GM18870 (cell line): ENCODE data around the gene PRAMEF5.
"Not testable (repeated sequence)": the region's sequence is repeated elsewhere in the genome, so short reads cannot be mapped to it uniquely, and the experiment has no call there.

ENCODE experiments used
- ATAC-seq: cut with Tn5 transposase; IDR thresholded peaks from one replicate; pipeline ENCODE4 v1.9.1; 2021; ENCODE audit warnings: moderate library complexity; ENCODE audit not compliant: unreplicated experiment

PRAMEF5 gene

DNA sequence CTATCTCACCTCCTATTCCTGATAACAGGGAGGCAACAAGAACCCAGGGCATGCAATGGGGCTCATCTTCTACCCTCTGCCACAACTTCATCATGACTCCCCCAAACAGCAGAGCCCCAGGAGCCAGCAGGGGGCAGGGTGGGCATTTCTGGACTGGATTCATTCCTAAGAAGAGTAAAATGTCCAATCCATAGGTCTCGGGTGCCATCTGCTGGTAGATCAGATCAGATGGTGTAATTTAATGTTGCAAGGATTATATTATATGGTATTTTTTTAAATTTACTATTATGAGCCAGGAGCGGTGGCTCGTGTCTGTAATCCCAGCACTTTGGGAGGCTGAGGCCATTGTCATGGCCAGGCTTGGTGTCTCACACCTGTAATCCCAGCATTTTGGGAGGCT is 11.1 kb downstream of the PRAMEF5 start:
- ATAC-seq = not testable (repeated sequence)

DNA sequence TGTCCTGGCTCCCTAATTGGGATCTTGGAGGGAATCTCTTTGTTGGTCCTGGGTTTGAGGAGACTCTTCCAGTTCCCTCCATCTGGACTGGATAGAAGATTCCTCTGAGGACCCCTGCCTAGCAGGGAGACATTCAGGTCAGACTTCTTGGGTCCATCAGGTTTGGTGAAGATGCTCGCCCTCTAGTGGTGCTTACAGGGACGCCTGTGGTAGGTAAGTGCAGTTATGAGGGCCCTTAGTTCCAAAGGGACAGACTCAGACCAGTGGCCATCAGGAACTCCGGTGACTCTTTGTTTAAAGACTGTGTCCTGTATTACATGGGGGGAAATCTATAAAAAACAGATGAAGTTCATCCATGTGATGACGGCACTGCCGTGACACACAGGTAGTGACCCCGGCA is 23.0 kb downstream of the PRAMEF5 start:
- ATAC-seq = not testable (repeated sequence)

DNA sequence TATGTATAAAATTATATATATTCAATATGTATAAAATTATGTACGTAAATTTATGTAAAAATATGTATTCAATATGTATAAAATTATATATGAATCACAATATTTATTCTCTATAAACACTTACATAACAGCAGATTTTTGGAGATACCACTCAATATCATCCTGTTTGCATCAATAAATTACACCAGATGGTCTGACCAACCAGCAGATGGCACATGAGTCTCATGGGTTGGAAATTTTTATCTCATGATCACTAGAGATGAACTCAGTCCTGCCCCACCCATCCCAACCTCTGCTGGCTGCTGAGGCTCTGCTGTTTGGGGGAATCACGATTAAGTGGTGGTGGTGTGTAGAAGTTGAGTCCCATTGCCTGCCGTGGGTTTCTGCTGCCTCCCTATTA is 25.6 kb downstream of the PRAMEF5 start:
- not testable (repeated sequence) for ATAC-seq

DNA sequence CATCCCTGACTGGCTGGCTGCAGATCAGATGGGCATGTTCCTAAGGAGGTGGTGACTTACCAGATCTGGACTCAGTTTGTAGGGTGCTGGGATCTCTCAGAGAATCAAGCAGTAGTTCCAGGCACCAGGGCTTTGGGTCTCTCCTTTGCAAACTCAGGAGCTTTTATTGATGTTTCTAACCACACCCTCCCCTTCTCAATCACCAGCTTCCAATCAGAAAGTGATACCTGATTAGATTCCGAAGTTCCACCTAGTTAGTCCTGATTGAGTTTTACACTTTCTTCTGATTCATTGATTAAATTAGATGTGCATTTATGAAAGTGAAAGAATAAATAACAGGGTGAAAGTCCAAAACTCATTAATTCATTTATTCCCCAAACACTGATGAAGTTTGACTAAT is 31.0 kb downstream of the PRAMEF5 start, which contains the start of gene PRAMEF8:
PRAMEF8 (minus strand) TSS at position 101 of the 400 bp plus-strand sequence. CDS start 1,046 bp downstream, outside the sequence.
- not testable (repeated sequence) for ATAC-seq

DNA sequence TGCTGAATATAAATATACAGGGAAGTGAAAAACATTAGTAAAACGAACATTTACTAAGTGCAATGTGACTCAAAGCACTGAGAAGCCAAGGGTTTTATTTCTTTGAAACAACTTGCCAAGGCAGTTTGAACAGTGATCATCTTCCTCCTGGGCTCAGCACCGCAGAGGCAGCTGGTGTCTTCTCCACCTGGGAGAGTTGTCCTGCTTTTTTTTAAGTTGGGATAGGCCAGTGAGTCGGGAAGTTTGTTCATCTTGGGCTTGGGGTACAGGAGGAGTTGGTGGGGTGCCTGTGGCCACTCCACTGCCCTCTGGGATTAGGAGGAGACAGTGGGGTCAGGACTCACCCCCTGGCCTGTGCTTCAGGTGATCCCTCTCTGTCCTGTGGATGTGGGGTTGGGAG is 35.0 kb downstream of the PRAMEF5 start:
- ATAC-seq = not testable (repeated sequence)

DNA sequence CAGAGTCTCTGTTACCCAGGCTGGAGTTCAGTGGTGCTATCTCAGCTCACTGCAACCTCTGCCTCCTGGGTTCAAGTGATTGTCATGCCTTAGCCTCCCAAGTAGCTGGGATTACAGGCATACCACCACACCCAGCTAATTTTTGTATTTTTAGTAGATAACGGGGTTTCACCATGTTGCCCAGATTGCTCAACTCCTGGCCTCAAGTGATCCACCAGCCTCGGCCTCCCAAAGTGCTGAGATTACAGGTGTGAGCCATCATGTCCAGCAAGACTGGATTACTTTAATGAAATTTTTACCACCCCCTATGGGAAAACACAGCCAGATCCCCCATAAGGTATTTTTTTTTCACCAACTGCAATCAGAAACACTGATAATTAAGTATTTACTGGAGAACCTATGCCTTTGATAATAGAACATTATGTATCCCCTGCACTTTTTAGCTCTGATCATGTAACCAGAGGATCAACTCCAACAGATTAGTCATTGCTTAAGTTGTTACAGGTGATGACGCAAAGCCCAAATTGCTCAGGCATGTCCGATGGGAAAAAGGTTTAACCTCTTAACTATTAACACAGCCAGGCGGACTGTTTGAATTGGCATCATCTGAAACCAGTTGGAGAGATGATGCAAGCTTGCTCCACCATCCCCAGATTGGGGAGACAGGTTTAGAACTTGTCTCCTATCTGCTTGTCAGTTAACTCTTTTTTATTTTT is 43.4 kb downstream of the PRAMEF5 start:
- not testable (repeated sequence) for ATAC-seq

DNA sequence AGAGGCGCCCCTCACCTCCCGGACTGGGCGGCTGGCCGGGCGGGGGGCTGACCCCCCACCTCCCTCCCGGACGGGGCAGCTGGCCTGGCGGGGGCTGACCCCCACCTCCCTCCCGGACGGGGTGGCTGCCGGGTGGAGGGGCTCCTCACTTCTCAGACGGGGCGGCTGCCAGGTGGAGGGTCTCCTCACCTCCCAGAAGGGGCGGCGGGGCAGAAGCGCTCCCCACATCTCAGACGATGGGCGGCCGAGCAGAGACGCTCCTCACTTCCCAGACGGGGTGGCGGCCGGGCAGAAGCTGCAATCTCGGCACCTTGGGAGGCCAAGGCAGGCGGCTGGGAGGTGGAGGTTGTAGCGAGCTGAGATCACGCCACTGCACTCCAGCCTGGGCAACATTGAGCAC is 44.7 kb downstream of the PRAMEF5 start:
- ATAC-seq = not testable (repeated sequence)

DNA sequence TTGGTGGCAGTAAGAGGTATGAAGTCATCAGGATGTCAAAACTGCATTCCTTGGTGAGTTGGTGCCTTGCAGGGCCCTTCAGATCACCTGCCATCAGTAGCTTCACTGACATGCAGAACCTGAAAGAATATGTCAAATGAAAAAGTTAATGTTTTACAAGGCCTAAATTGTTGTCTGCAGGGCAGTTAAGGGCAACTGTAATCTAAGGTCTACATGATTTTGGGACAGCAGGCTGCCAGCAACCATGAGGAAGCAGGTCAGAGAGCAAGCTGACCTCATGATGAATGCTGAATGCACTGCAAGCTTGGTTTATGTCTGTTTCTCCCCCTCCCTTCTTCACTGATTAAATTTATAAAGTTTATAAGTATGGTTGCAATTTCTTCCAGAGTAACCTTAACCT is 48.2 kb downstream of the PRAMEF5 start:
- ATAC-seq = not testable (repeated sequence)

DNA sequence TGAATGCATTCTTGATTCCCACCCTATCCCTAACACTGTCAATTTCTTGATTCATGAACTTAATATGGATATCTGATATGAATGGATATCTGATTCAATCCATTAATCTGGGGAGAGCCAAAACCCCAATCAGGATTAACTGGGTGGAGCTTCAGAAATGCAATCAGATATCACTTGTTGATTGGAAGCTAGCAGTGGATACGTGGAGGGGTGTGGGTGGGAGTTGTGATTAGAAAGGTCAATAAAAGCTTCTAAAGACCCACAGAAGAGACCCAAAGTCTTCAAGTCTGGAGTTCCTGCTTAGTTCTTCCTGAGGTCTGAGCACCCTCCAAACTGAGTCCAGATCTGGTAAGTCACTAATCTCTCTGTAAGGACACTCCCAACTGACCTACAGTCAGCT is 49.2 kb downstream of the PRAMEF5 start, which contains the start of gene PRAMEF33:
PRAMEF33 (plus strand) TSS at position 301 of the 400 bp plus-strand sequence. CDS start 2,416 bp downstream, outside the sequence.
- ATAC-seq = not testable (repeated sequence)
